GM18498 (cell line): ENCODE measurements around the gene GALR3.

Experiments used
- ATAC-seq: cut with Tn5 transposase; IDR thresholded peaks from one replicate; pipeline ENCODE4 v1.9.1; 2021; ENCODE audit warnings: mild to moderate bottlenecking, moderate library complexity; ENCODE audit not compliant: unreplicated experiment

The GALR3 gene

GRCh38 chr22:37862570-37863325, 39.6 kb downstream of the GALR3 start:
- no peak for ATAC-seq

GRCh38 chr22:37865510-37865909, 42.3 kb downstream of the GALR3 start:
- no peak for ATAC-seq

- ATAC-seq: no peak
Measured at GRCh38 chr22:37870273-37870672, 47.1 kb downstream of the GALR3 start.
